Measurements from ENCODE around the gene ANTXRL. TPM values are rescaled to one million over a fixed set of nuclear protein-coding genes. Genes with fewer than 3 reads are reported as not detected.

Gene ANTXRL
- total RNA-seq, 2 experiments from 2014 or later, result 0.95 TPM; not detected in 1

- no peak overlapping the region for H2AFZ ChIP-seq (ENCODE audit: low read length)
- POLR2A ChIA-PET, result no interaction called here
- no TSS peak for BruUV-seq (replicated peaks)
- H4K20me1 ChIP-seq (ENCODE audit: insufficient read depth, low read length), result no peaks in the 10 kb centered on the region
- CTCF ChIA-PET (ENCODE audit: unreplicated experiment), result no interaction called here
- no peak for DNase-seq (ENCODE audit: low spot score)
- TF ChIP-seq EZH2phosphoT487 (IDR thresholded peaks at IDR 0.05; ENCODE audit: borderline replicate concordance, low read depth, low read length) (no peak), CTCF (conservative IDR thresholded peaks at IDR 0.05; ENCODE audit: low read length) (no peak)
- peaks cover 71% of the 10 kb centered on the region for H3K36me3 ChIP-seq (ENCODE audit: insufficient read depth, low read length)
- no peaks in the 10 kb centered on the region for H3K9me2 ChIP-seq (ENCODE audit: insufficient read depth, low read length)
- H3K9me3 ChIP-seq (ENCODE audit: low read length), result peaks cover 26% of the 10 kb centered on the region; the same call in 1 of the 2 replicates
- H3K79me2 ChIP-seq (ENCODE audit: insufficient read depth, low read depth, low read length), result peaks cover 17% of the 10 kb centered on the region; the same call in 1 of the 2 replicates
- H3K4me3 ChIP-seq (ENCODE audit: low read depth, low read length, poor library complexity, severe bottlenecking), result no peak overlapping the region
- H3K27ac ChIP-seq (ENCODE audit: low read depth, low read length, poor library complexity, severe bottlenecking), result no peak overlapping the region
- intact Hi-C loops (cut with micrococcal nuclease; ENCODE audit: unreplicated experiment), result no loop called here
- H3K4me1 ChIP-seq (ENCODE audit: insufficient read depth, low read length, poor library complexity, severe bottlenecking), result no peaks in the 10 kb centered on the region
- H3K4me2 ChIP-seq (ENCODE audit: low read length), result no peak overlapping the region
Observed at GRCh38 chr10:46239247-46239646, 47.5 kb upstream of the ANTXRL start.

DNA sequence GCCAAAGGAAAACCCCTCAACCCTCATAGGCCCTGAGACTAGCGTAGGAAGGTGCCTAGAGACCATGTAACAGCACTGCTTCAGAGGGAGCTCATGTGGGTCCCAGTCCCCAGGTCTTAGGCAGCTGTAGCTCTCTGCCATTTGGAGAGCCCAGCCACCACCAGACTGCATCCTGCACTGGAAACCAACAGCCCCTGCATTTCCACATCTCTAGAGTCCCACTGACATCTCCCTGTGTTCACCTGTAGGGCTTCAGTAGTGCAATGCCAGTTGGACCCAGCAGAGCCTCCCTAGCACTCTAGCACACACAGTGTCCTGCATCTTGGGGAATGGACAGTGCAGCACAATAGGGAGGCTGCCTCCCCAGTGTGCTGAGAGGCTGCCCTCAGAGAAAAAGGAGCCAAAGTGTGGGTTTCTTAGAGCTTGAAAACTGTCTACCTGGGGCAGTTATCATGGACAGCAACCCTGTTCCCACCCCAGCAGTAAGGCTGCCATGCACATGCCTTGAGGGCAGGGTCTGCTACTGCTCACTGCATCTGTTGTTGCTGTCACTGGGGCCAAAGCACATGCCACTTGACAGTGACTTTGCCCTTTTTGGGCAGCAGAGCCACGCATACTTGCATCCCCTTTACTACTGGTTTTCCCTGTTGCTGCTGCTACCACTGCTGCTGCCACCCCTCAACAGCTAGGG is 46.7 kb upstream of the ANTXRL start:
- no peak overlapping the region for H2AFZ ChIP-seq (ENCODE audit: low read length)
- no TSS peak for BruUV-seq (replicated peaks)
- no peak overlapping the region for H3K4me3 ChIP-seq (ENCODE audit: low read depth, low read length, poor library complexity, severe bottlenecking)
- H3K27ac ChIP-seq (ENCODE audit: low read depth, low read length, poor library complexity, severe bottlenecking), result no peak overlapping the region
- H3K36me3 ChIP-seq (ENCODE audit: insufficient read depth, low read length), result peaks cover 71% of the 10 kb centered on the region
- H3K4me1 ChIP-seq (ENCODE audit: insufficient read depth, low read length, poor library complexity, severe bottlenecking), result no peaks in the 10 kb centered on the region
- no peaks in the 10 kb centered on the region for H4K20me1 ChIP-seq (ENCODE audit: insufficient read depth, low read length)
- DNase-seq (ENCODE audit: low spot score), result no peak
- TF ChIP-seq CTCF (conservative IDR thresholded peaks at IDR 0.05; ENCODE audit: low read length) (no peak), EZH2phosphoT487 (IDR thresholded peaks at IDR 0.05; ENCODE audit: borderline replicate concordance, low read depth, low read length) (no peak)
- H3K9me3 ChIP-seq (ENCODE audit: low read length), result peaks cover 26% of the 10 kb centered on the region; the same call in 1 of the 2 replicates
- POLR2A ChIA-PET, result no interaction called here
- H3K9me2 ChIP-seq (ENCODE audit: insufficient read depth, low read length), result no peaks in the 10 kb centered on the region
- peaks cover 17% of the 10 kb centered on the region; the same call in 1 of the 2 replicates for H3K79me2 ChIP-seq (ENCODE audit: insufficient read depth, low read depth, low read length)
- intact Hi-C loops (cut with micrococcal nuclease; ENCODE audit: unreplicated experiment), result no loop called here
- H3K4me2 ChIP-seq (ENCODE audit: low read length), result no peak overlapping the region
- CTCF ChIA-PET (ENCODE audit: unreplicated experiment), result no interaction called here
